WTC11 (cell line): Measurements from ENCODE around the gene DFFB.

Experiments used
- ARID4B ChIP-seq: sonication (generic); formaldehyde crosslinking; IDR thresholded peaks from 2 replicates; pipeline ENCODE4 v1.8.0; 2023; ENCODE audit warnings: missing genetic modification reagents, mild to moderate bottlenecking, borderline replicate concordance
- CBFB ChIP-seq: sonication (generic); formaldehyde crosslinking; IDR thresholded peaks from 2 replicates; pipeline ENCODE4 v1.8.1; 2022; ENCODE audit warnings: mild to moderate bottlenecking, low read depth, missing genetic modification reagents
- CREM ChIP-seq: sonication (generic); formaldehyde crosslinking; IDR thresholded peaks from 2 replicates; pipeline ENCODE4 v1.8.1; 2022; ENCODE audit warnings: mild to moderate bottlenecking, missing genetic modification reagents, moderate library complexity
- CTCF ChIP-seq: fragments of 200-600 bp; IDR thresholded peaks from 2 replicates; pipeline ENCODE4 v1.8.0; 2022; ENCODE audit warnings: antibody characterized with exemption
- FOXJ3 ChIP-seq: sonication (generic); formaldehyde crosslinking; IDR thresholded peaks from 2 replicates; pipeline ENCODE4 v1.9.0; 2021; ENCODE audit warnings: missing genetic modification reagents, mild to moderate bottlenecking, borderline replicate concordance
- FOXP4 ChIP-seq: sonication (generic); formaldehyde crosslinking; IDR thresholded peaks from 2 replicates; pipeline ENCODE4 v1.8.0; 2022; ENCODE audit warnings: mild to moderate bottlenecking, missing genetic modification reagents
- IRF2 ChIP-seq: sonication (generic); formaldehyde crosslinking; IDR thresholded peaks from 2 replicates; pipeline ENCODE4 v1.8.0; 2022; ENCODE audit warnings: low read depth, missing genetic modification reagents, borderline replicate concordance
- KAT7 ChIP-seq: sonication (generic); formaldehyde crosslinking; IDR thresholded peaks from 2 replicates; pipeline ENCODE4 v1.8.1; 2023; ENCODE audit warnings: missing genetic modification reagents, mild to moderate bottlenecking, borderline replicate concordance
- MAX ChIP-seq: sonication (generic); formaldehyde crosslinking; IDR thresholded peaks from 2 replicates; pipeline ENCODE4 v1.8.0; 2022; ENCODE audit warnings: mild to moderate bottlenecking, missing genetic modification reagents
- NR1H2 ChIP-seq: sonication (generic); formaldehyde crosslinking; IDR thresholded peaks from 2 replicates; pipeline ENCODE4 v1.9.0; 2021; ENCODE audit warnings: mild to moderate bottlenecking, moderate library complexity, missing genetic modification reagents
- NR2C2 ChIP-seq: sonication (generic); formaldehyde crosslinking; IDR thresholded peaks from 2 replicates; pipeline ENCODE4 v1.8.0; 2022; ENCODE audit warnings: mild to moderate bottlenecking, missing genetic modification reagents
- TCF7 ChIP-seq: sonication (generic); formaldehyde crosslinking; IDR thresholded peaks from 2 replicates; pipeline ENCODE4 v1.8.0; 2022; ENCODE audit warnings: mild to moderate bottlenecking, low read depth, missing genetic modification reagents, moderate library complexity
- ZNF138 ChIP-seq: sonication (generic); formaldehyde crosslinking; conservative IDR thresholded peaks from 2 replicates; pipeline ENCODE4 v1.8.1; 2022; ENCODE audit warnings: mild to moderate bottlenecking, moderate library complexity, missing genetic modification reagents
- ZNF263 ChIP-seq: sonication (generic); formaldehyde crosslinking; IDR thresholded peaks from 2 replicates; pipeline ENCODE4 v1.8.1; 2022; ENCODE audit warnings: low read depth, mild to moderate bottlenecking, moderate library complexity, missing genetic modification reagents

- TF ChIP-seq CTCF (no peak), CREM (CRISPR knock-in tag) (no peak), FOXJ3 (no peak), FOXP4 (no peak), IRF2 (no peak), NR1H2 (CRISPR knock-in tag) (no peak), ARID4B (CRISPR knock-in tag) (no peak), KAT7 (no peak), MAX (CRISPR knock-in tag) (no peak), TCF7 (CRISPR knock-in tag) (no peak), ZNF138 (CRISPR knock-in tag) (no peak), CBFB (CRISPR knock-in tag) (no peak), NR2C2 (no peak), ZNF263 (no peak)
These were observed 6.4 kb upstream of the DFFB start for GRCh38 chr1:3850857-3851256.
